Measurements from ENCODE around the gene NOTCH3.

NOTCH3 gene

GRCh38 chr19:15200553-15201364 is at the start of gene NOTCH3:
TSS of gene NOTCH3 (minus strand) at chr19:15200995. CDS start at chr19:15200905, 90 bp downstream.
- DNase-seq: no peak

DNA sequence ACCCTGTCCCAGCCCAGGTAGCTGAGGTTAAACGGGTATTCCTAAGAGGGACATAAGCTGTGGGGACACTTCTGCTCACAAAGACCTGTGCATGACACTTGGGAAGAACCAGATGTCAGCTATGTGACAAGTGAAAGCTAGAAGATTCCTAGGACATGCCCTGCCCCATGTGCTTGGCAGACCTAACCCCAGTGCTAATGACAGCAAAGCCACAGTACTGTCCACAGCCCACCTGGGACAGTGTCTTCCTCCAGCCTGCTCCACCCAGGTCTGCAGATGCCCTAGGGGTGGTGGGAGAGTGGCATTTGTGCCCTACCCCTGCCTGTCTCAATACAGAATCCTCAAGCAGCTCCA is 49.8 kb upstream of the NOTCH3 start:
- DNase-seq: no peak

DNA sequence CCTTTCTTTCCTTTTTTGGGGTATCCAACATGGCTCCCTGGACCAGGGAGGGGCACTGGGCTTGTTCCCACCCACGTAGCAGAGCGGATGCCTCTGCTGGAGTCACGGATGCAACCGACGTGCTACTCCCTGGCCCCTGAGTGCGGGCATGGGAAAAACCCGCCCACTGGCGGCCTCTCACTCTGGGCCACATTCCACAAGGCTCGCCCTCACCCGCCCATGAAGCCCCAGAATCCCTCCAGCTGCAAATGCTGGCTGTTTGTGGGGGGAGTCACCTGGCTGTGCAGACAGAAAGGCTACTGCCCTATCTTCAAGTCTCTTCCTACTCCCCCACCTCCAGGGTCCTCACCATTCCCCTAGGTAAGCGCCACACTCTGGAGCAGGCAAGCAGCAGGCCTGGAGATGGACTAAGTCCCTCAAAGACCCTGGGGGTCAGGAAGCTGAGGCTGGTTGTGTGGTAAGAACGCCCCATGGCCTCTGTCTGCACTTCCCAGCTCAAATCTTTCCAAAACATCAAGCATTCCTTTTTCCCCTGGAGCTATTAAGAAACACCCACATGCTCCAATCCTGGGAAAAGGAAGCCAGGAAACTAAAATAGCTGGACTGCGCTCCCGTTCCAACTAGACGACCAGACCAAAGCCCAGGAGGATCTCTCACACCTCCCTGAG is 49.3 kb upstream of the NOTCH3 start:
- no peak for DNase-seq

GRCh38 chr19:15249528-15249874 is 48.7 kb upstream of the NOTCH3 start:
- no peak for DNase-seq

- peak in 23 of 56 donors; percentile 3 to 47 (median 25) for DNase-seq
Observed at GRCh38 chr19:15248648-15249527, 48.1 kb upstream of the NOTCH3 start.

DNA sequence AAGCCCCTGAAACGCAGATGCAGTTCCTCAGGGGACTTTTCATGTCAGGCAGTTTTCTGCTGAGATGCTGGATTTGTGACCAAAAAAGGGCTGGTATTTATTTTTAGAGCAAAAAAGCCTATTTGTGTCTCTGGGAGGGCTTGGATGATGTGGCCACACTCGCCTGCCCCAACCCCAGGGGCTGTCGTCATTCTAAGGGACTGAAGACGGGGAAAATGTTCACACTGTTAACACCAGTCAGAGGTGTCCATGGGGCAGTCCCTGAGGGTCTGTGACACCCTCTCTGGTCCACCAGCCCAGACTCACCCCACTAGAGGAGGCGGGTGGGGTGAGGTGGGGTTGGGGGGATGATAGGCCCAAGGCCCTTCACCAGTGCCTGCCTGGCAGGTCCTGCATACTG is 47.3 kb upstream of the NOTCH3 start:
- DNase-seq: no peak

DNA sequence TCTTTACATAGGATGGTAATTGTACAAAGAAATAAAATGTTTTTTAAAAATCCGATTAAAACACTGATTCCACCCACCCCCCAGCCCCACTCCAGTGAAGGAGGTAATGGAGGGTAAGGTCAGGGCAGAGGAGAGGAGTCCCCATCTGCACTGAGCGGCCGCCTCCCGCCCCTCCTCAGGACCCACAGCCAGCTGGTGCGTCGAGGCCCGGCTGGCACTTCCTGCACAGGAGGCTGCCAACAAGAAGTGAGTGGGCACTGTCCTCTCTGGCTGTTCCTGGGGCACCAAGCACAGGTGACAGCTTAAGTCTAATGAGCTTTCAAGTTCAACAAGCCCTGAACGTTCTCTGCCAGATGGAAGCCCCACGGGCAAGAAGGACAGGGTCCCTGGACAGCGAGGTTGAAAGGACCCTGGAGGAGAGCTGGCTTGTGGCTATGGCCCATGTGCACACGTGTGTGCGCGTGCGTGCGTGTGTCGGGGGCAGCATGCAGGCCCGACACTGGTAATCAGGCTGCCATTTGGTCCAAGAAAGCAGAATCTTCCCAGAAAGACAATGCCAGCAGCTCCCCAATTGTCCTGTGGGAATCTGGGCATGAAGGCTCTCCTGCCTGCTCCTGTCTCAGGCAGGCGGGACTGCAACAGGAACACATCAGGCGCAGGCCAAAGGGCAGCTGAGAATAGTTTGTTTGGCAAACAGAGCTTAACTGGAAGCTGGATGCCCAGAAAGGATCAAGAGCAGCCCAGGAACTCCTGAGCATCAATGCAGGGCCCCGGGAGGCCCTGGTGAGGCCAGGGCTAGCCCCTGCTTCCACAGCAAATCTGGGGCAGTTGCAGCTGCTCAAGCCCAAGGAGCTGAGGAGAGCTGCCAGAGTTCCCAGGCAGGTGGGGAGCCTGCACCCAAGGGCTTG is 46.6 kb upstream of the NOTCH3 start:
- DNase-seq: peak in 5 of 56 donors; percentile 3 to 14 (median 6)

GRCh38 chr19:15246198-15246481 is 45.3 kb upstream of the NOTCH3 start:
- DNase-seq: no peak

GRCh38 chr19:15245370-15246197 is 44.8 kb upstream of the NOTCH3 start:
- no peak for DNase-seq

DNA sequence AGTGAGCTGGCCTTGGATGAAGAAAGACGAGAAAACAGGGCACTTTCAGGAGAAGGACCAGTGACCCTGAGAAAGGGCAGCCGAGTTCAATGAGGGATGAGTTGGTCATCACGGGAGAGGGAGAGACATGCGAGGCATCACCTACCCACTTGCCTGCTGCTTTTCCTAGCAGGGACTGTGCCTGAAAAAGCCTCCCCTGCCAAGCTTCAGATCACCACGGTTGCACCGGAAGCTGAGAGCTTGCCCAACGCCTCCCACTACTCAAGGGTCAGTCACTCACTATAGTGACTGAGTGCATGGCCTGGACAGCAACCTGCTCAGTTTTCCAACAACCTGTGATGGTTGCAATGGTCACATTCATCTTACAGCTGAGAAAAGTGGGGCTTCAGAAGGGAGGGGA is 44.0 kb upstream of the NOTCH3 start:
- no peak for DNase-seq

DNA sequence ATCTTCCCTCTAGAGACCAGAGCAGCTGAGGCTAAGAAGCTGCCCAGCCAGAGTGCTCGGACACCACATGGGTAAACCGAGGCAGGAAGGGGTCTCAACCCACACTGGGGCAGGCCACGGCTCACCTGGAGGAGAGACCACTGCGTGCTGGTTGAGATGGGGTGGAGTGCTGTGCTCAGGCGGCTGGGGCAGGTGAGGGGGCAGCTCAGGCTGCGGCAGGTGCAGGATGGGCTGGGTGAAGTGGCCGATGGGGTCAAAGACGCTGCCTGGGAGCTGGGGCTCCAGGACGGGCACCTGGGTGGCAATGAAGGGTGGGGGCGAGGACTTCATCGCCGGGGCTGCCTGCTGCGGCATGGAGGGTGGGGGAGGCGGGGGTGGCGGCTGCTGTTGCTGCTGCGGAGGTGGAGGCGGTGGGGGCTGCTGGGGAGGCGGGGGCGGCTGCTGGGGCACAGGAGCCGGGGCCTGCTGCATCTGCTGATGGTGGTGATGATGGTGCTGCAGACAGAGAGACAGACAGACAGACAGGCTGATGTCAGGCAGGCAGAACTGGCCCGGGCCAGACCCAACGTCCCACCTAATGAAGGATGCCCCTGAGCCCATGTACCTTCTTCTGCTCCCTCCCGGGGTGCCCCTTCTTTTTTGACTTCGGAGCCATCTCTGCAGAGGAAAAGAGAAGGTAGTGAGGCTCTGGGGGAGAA is 43.5 kb upstream of the NOTCH3 start:
- no peak for DNase-seq

GRCh38 chr19:15243236-15243957 is 42.6 kb upstream of the NOTCH3 start:
- DNase-seq: no peak

- DNase-seq: no peak
Observed at GRCh38 chr19:15241259-15241910, 40.6 kb upstream of the NOTCH3 start.

- DNase-seq: no peak
Observed at GRCh38 chr19:15240515-15240914, 39.7 kb upstream of the NOTCH3 start.

GRCh38 chr19:15239337-15239949 is 38.6 kb upstream of the NOTCH3 start:
- no peak for DNase-seq

DNA sequence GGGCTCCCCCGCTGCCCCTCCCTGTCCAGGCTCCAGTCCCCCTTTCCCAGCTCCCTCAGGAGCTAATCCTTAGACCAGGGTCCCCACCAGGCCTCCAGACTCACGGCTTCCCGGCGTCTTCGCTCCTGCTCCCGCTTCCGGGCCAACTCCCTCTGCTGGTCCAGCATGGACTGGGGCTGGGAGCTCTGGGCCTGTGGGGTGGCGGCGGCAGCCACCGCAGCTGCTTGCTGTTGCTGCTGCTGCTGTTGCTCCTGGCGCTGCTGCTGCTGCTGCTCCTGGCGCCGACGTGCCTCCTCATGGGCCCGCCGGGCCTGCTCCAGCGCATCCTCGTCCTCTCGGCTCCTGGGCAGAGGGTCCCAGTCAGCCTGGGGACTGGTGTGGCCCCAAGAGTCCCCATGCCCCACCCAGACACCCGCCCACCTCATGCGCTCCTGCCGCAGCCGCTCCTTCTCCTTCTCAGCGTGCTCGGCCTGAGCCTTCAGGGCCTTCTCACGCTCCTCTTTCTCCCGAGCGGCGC is 37.9 kb upstream of the NOTCH3 start:
- DNase-seq: no peak

DNA sequence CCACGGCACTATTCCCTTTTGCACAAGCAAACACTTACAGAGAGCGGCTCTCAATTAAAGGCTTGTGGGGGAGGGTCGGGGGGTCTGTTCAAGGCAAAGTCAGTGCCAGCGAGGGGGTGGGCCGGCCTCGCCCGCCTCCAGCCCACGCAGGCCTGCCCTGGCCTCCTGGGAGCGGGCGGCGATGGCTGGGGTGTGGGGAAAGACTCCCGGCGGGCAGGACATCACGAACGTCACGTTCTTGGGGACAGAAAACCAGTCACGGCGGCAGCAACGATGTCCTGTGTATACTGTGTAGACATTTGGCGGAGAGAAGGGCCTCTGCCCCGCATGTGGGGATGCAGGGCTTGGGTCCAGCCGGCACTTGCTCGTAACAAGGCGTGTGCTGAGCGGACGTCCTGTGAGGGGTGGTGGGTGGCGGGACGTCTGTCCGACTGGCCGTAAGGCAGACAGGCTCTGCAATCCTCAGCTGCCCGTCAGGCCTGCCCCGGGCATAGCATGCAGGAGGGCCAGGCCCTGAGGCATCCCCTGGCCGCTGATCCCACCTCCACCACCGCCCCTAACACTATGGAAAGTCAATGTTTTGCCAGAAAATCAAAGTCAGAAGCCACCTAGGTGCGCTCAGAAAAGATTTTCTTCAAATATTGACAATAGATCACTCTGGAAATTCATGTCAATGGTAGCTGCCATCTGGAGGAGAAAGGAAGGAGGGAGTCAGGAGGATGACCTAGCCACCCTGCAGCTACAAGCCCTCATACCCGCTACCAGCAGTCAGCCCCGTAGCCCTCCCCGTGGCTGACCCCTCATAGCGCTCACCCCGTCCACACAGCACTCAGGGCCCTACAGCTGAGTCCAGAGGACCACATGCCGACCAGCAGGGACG is 37.2 kb upstream of the NOTCH3 start:
- no peak for DNase-seq
